Aorta (tissue), 5 donors: ENCODE results near the gene FPR3. TPM values are rescaled to one million over a fixed set of nuclear protein-coding genes. Genes with fewer than 3 reads are reported as not detected.

Experiments
- ATAC-seq: fragments of 200-7000 bp; cut with Tn5 transposase; one replicate; pipeline ENCODE4 v1.9.1; 2022; ENCODE audit warnings: moderate library complexity; ENCODE audit not compliant: low FRiP score
- DNase-seq, 2 donors: peaks; one replicate each; pipeline ENCODE4 v3.0.0-alpha.2; 2020
- H3K27ac ChIP-seq, 2 donors: one replicate each; pipeline ENCODE4 v1.5.1; 2013; ENCODE audit warnings: low read length in 2 of 2, mild to moderate bottlenecking in 2 of 2, moderate library complexity in 2 of 2, control low read depth in 1 of 2, inconsistent platforms in 1 of 2, low read depth in 1 of 2
- H3K27me3 ChIP-seq, 2 donors: one replicate each; pipeline ENCODE4 v1.6.1; 2013; ENCODE audit warnings: control low read depth in 1 of 2, low read length in 1 of 2, mild to moderate bottlenecking in 1 of 2, moderate library complexity in 1 of 2; ENCODE audit not compliant: insufficient read depth in 2 of 2, control insufficient read depth in 1 of 2
- H3K36me3 ChIP-seq, 2 donors: one replicate each; pipeline ENCODE4 v1.6.1; 2013; ENCODE audit warnings: control low read depth in 1 of 2, low read length in 1 of 2, mild to moderate bottlenecking in 1 of 2; ENCODE audit not compliant: insufficient read depth in 2 of 2, control insufficient read depth in 1 of 2
- H3K4me1 ChIP-seq, 2 donors: one replicate each; pipeline ENCODE4 v1.6.1; 2013; ENCODE audit warnings: low read length in 2 of 2, control low read depth in 1 of 2, mild to moderate bottlenecking in 1 of 2, moderate library complexity in 1 of 2; ENCODE audit not compliant: insufficient read depth in 2 of 2, control insufficient read depth in 1 of 2
- H3K4me3 ChIP-seq, 2 donors: one replicate each; pipeline ENCODE4 v1.5.1; 2013; ENCODE audit warnings: low read length in 2 of 2, control low read depth in 1 of 2, mild to moderate bottlenecking in 1 of 2
- H3K9me3 ChIP-seq: one replicate; pipeline ENCODE4 v1.6.1; 2013; ENCODE audit warnings: mild to moderate bottlenecking, low read length; ENCODE audit not compliant: control insufficient read depth
- WGBS, 2 donors: extraction: QIAGEN DNeasy Blood & Tissue Kit; methylation state at CpG; one replicate each; pipeline ENCODE4 v1.1.7; 2013; 5-methylcytosine and 5-hydroxymethylcytosine counted together
- intact Hi-C, 2 donors: fragments of 100-400 bp; cut with DNase I; formaldehyde crosslinking; loops; one replicate each; pipeline versions ENCODE4 v1.14.2 to v1.15.0; 2022
- polyA plus RNA-seq, 2 donors: library from polyadenylated mRNA; stranded (reverse); fragments of 200-250 nt; gene quantifications; one replicate each; pipeline ENCODE4 v1.2.3, GENCODE V29; 2013
- total RNA-seq, 2 donors: library from RNA; stranded (reverse); fragmentation: NEBNext Ultra II Directional; extraction: Animal tissue kit (Norgen Biotek cat#: 25700); gene quantifications; one replicate each; pipeline ENCODE4 v1.2.1, GENCODE V29; 2021
- donor health status: healthy with polysubstance abuse.
- donor health status: Bipolar disorder and iron deficiency.
- donor health status: DM: no; HTN: no; CAD: no.
- donor health status: DM: no; HTN: no; CAD: no.
- donor health status: DM: yes; HTN: yes; CAD: no.

The FPR3 gene
- total and polyA plus RNA-seq, 4 donors = 1.7 to 25.1 (median 16.5) TPM

DNA sequence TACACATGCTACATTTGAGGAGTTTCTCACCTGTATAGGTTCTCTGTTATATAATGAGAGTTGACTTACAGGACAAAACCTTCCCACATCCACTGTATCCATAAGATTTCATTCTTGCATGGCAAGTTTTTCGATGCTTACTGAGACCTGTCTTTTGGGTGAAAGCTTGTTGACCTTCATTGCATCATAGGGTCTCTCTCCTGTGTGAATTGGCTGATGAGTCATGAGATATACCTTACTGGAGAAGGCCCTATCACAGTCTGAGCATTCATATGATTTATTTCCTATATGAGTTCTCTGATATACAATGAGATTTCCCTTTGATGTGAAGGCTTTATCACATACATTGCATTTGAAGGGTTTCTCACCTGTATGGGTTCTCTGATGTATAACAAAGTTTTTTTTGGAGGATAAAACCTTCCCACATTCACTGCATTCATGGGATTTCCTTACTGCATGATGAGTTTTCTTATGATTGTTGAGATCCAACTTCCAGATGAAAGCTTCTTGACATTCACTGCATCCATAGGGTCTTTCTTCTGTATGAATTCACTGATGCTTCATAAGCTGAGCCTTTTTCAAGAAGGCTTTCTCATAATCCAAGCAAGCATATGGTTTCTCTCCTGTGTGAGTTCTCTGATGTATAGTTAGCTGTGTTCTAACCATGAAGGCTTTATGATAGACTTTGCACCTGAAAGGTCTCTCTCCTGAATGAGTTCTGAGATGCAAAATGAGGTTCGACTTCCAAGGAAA, 67.1 kb downstream of the FPR3 start:
- WGBS, 2 donors = 94 to 97% methylated on average over 2 of the region's 2 CpGs
- no peaks in the 10 kb centered on the region for H3K4me1 ChIP-seq
- no peak overlapping the region for H3K27ac ChIP-seq
- H3K27me3 ChIP-seq = no peaks in the 10 kb centered on the region
- ATAC-seq = no peak
- H3K36me3 ChIP-seq = peaks cover 0 to 2% of the 10 kb centered on the region in 2 donors
- H3K9me3 ChIP-seq = peaks cover 25% of the 10 kb centered on the region
- DNase-seq = no peak
- intact Hi-C loops = no loop called here
- H3K4me3 ChIP-seq = no peak overlapping the region

DNA sequence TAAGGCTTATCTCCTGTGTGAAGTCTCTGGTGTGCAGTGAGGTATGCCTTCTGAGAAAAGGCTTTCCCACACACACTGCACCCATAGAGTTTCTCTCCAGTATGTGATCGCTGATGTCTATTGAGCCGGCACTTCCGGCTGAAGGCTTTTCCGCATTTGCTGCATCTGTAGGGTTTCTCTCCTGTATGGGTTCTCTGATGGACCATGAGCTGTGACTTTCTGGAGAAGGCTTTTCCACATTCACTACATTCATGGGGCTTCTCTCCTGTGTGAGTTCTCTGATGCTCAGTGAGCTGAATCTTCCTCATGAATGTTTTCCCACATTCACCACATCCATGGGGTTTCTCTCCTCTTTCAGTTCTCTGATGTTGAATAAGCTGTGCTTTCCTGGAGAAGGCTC, 78.1 kb downstream of the FPR3 start:
- ATAC-seq = no peak
- Histone ChIP-seq H3K36me3 (peaks cover 18 to 38% of the 10 kb centered on the region in 2 donors), H3K27ac (no peak overlapping the region), H3K4me3 (no peak overlapping the region), H3K4me1 (no peaks in the 10 kb centered on the region), H3K9me3 (peaks cover 39% of the 10 kb centered on the region), H3K27me3 (no peaks in the 10 kb centered on the region)
- 97 to 99% methylated on average over 4 of the region's 4 CpGs for WGBS, 2 donors
- intact Hi-C loops = no loop called here
- DNase-seq = no peak

Other genes with a start within 250 kb of the FPR3 start
- 10 to 100 TPM; 15.1 to 16.6 TPM for gene ZNF175, start 223.9 kb upstream of the FPR3 start, total RNA-seq
- 1 to 10 TPM; 1.8 to 3.1 TPM for gene ZNF175, start 223.9 kb upstream of the FPR3 start, polyA plus RNA-seq
- 1 to 10 TPM in 1 of 2 donors, under 1 TPM in 1; 0.58 to 2.0 TPM for gene SIGLEC5, start 164.8 kb upstream of the FPR3 start, total RNA-seq
- gene SIGLEC5, start 164.8 kb upstream of the FPR3 start, polyA plus RNA-seq = not detected
- 1 to 10 TPM; 4.2 to 5.0 TPM for gene SIGLEC14, start 148.3 kb upstream of the FPR3 start, total RNA-seq
- under 1 TPM; 0.20 to 0.38 TPM for gene SIGLEC14, start 148.3 kb upstream of the FPR3 start, polyA plus RNA-seq
- gene SPACA6, start 101.8 kb upstream of the FPR3 start, total RNA-seq = 10 to 100 TPM; 37.3 to 53.0 TPM
- gene SPACA6, start 101.8 kb upstream of the FPR3 start, polyA plus RNA-seq = 100 to 1,000 TPM in 1 of 2 donors, 10 to 100 TPM in 1; 21.3 to 103 TPM
- 1 to 10 TPM; 4.6 to 5.4 TPM for gene HAS1, start 71.2 kb upstream of the FPR3 start, total RNA-seq
- gene HAS1, start 71.2 kb upstream of the FPR3 start, polyA plus RNA-seq = not detected
- gene FPR1, start 43.3 kb upstream of the FPR3 start, total RNA-seq = 10 to 100 TPM; 19.0 to 37.1 TPM
- gene FPR1, start 43.3 kb upstream of the FPR3 start, polyA plus RNA-seq = 10 to 100 TPM in 1 of 2 donors, under 1 TPM in 1; 0.77 to 13.5 TPM
- gene FPR2, start 34.0 kb upstream of the FPR3 start, total RNA-seq = 1 to 10 TPM; 2.7 to 3.9 TPM
- 1 to 10 TPM in 1 of 2 donors, under 1 TPM in 1; 0.18 to 2.6 TPM for gene FPR2, start 34.0 kb upstream of the FPR3 start, polyA plus RNA-seq
- gene ZNF577, start 92.8 kb downstream of the FPR3 start, total RNA-seq = 10 to 100 TPM; 12.5 to 24.2 TPM
- gene ZNF577, start 92.8 kb downstream of the FPR3 start, polyA plus RNA-seq = 10 to 100 TPM in 1 of 2 donors, 1 to 10 TPM in 1; 4.5 to 61.1 TPM
- gene ZNF649, start 109.9 kb downstream of the FPR3 start, total RNA-seq = 10 to 100 TPM; 14.3 to 15.3 TPM
- gene ZNF649, start 109.9 kb downstream of the FPR3 start, polyA plus RNA-seq = 1 to 10 TPM; 1.5 to 8.5 TPM
- 1 to 10 TPM; 6.4 to 8.8 TPM for gene ZNF613, start 132.3 kb downstream of the FPR3 start, total RNA-seq
- gene ZNF613, start 132.3 kb downstream of the FPR3 start, polyA plus RNA-seq = 1 to 10 TPM; 6.3 to 8.7 TPM
- gene ZNF350, start 191.7 kb downstream of the FPR3 start, total RNA-seq = 10 to 100 TPM; 13.2 to 17.7 TPM
- 10 to 100 TPM in 1 of 2 donors, 1 to 10 TPM in 1; 9.9 to 11.9 TPM for gene ZNF350, start 191.7 kb downstream of the FPR3 start, polyA plus RNA-seq
- 10 to 100 TPM; 11.7 to 18.9 TPM for gene ZNF615, start 213.1 kb downstream of the FPR3 start, total RNA-seq
- gene ZNF615, start 213.1 kb downstream of the FPR3 start, polyA plus RNA-seq = 10 to 100 TPM in 1 of 2 donors, 1 to 10 TPM in 1; 4.6 to 10.1 TPM
- gene ZNF614, start 233.2 kb downstream of the FPR3 start, total RNA-seq = 1 to 10 TPM; 8.1 to 9.3 TPM
- gene ZNF614, start 233.2 kb downstream of the FPR3 start, polyA plus RNA-seq = 1 to 10 TPM; 3.8 to 4.3 TPM